ENCODE results near the gene BBS4. TPM values are rescaled to one million over a fixed set of nuclear protein-coding genes. Genes with fewer than 3 reads are reported as not detected.

BBS4 gene
- total and polyA plus RNA-seq, 10 donors: 7.5 to 20.7 (median 13.4) TPM

GRCh38 chr15:72785432-72785831, 99.4 kb downstream of the BBS4 start:
- intact Hi-C loops (cut with DNase I; ENCODE audit: low total_unique reads): no loop called here
- Histone ChIP-seq H3K4me3 (no peak overlapping the region), H3K27ac (peak overlapping the region in 4 of 8 donors; percentile 96 to 100 (median 98)), H3K36me3 (peaks cover 0 to 17% (median 4%) of the 10 kb centered on the region in 6 donors), H3K27me3 (replicated peaks in 1 of 7) (no peaks in the 10 kb centered on the region), H3K9me3 (no peaks in the 10 kb centered on the region), H3K4me1 (peaks cover 7 to 54% (median 36%) of the 10 kb centered on the region in 6 donors)
- TF ChIP-seq, protein P1, sequence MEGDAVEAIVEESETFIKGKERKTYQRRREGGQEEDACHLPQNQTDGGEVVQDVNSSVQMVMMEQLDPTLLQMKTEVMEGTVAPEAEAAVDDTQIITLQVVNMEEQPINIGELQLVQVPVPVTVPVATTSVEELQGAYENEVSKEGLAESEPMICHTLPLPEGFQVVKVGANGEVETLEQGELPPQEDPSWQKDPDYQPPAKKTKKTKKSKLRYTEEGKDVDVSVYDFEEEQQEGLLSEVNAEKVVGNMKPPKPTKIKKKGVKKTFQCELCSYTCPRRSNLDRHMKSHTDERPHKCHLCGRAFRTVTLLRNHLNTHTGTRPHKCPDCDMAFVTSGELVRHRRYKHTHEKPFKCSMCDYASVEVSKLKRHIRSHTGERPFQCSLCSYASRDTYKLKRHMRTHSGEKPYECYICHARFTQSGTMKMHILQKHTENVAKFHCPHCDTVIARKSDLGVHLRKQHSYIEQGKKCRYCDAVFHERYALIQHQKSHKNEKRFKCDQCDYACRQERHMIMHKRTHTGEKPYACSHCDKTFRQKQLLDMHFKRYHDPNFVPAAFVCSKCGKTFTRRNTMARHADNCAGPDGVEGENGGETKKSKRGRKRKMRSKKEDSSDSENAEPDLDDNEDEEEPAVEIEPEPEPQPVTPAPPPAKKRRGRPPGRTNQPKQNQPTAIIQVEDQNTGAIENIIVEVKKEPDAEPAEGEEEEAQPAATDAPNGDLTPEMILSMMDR (IDR thresholded peaks at IDR 0.05 in 8 of 11, conservative IDR thresholded peaks at IDR 0.05 in 3 of 11): no peak
- TF ChIP-seq POLR2AphosphoS5 (IDR thresholded peaks at IDR 0.05) (no peak), POLR2A (IDR thresholded peaks at IDR 0.05) (no peak)
- DNase-seq: no peak
- WGBS, 5 donors: 63 to 78% (median 70%) methylated on average over 4 of the region's 4 CpGs

DNA sequence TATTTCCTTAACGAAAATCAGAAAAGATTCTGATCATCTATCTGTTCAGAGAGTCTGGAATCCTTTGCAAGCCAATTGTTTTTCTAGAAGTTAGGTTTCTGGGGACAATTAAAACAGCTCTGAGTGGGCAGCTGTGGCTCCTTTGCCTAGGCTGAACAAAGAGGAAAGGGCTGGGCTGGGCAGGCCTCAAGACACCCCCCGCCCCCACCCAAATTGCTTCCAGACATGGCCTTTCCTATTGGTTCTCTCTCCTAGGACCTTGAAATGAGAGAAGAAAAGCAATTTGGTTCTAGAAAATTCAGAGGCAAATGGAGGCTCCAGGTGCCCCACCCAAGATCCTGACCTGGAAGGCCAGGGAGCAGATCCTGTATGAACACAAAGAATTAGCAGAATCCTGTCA, 99.8 kb downstream of the BBS4 start:
- DNase-seq: no peak
- Histone ChIP-seq H3K27me3 (replicated peaks in 1 of 7) (no peaks in the 10 kb centered on the region), H3K4me1 (peaks cover 7 to 50% (median 33%) of the 10 kb centered on the region in 6 donors), H3K9me3 (no peaks in the 10 kb centered on the region), H3K36me3 (peaks cover 0 to 13% (median 1%) of the 10 kb centered on the region in 6 donors), H3K4me3 (no peak overlapping the region), H3K27ac (peak overlapping the region in 3 of 8 donors; percentile 22 to 100 (median 96))
- intact Hi-C loops (cut with DNase I; ENCODE audit: low total_unique reads): no loop called here
- TF ChIP-seq POLR2AphosphoS5 (IDR thresholded peaks at IDR 0.05): no peak
- TF ChIP-seq, protein P1 (IDR thresholded peaks at IDR 0.05 in 8 of 11, conservative IDR thresholded peaks at IDR 0.05 in 3 of 11): no peak
- 88 to 100% (median 91%) methylated on average over 2 of the region's 2 CpGs for WGBS, 5 donors

- peaks cover 0 to 9% (median 0%) of the 10 kb centered on the region in 6 donors for H3K36me3 ChIP-seq
- WGBS, 5 donors: 89 to 98% (median 92%) methylated on average over 4 of the region's 4 CpGs
- no peak for TF ChIP-seq POLR2A (IDR thresholded peaks at IDR 0.05)
- no peak for TF ChIP-seq POLR2AphosphoS5 (IDR thresholded peaks at IDR 0.05)
- TF ChIP-seq, protein P1 (IDR thresholded peaks at IDR 0.05 in 8 of 11, conservative IDR thresholded peaks at IDR 0.05 in 3 of 11): no peak
- peak overlapping the region in 1 of 8 donors; percentile 100 for H3K27ac ChIP-seq
- no peaks in the 10 kb centered on the region for H3K27me3 ChIP-seq (replicated peaks in 1 of 7)
- no peak overlapping the region for H3K4me3 ChIP-seq
- peaks cover 7 to 46% (median 29%) of the 10 kb centered on the region in 6 donors for H3K4me1 ChIP-seq
- DNase-seq: no peak
- intact Hi-C loops (cut with DNase I; ENCODE audit: low total_unique reads): no loop called here
- H3K9me3 ChIP-seq: no peaks in the 10 kb centered on the region
These were observed 100.2 kb downstream of the BBS4 start for GRCh38 chr15:72786242-72786641.

DNA sequence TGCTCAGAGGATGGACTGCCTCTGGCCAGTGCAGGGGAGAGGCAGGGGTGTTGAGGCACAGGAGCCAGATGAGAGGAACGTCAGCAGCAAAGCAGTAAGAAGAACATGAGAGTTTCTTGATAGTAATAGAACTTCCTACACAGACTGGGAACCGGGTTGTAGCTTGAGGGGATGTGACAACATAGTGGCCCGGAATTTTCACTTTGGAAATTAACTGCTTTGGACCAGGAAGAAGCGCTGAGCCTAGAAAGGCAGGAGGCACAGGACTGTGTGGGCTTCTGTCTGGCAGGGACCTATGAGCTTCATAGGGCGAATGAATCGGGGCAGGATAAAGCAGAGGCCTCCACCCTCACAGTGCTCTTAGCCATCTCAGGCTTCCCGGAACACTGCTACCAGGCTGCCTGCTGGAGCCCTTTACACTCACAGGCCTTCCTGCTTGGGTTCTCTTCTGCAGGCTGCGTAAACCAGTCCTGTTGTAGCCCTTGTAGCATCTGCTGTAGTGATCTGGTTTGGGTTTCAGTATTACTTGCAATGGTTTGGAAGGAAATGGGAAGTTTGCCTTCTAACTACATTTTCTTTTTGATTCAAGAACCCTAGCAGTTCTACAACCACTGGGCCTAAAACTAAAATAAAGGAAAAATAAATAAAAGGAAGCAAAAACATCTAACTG, 100.8 kb downstream of the BBS4 start:
- TF ChIP-seq, protein P1 (IDR thresholded peaks at IDR 0.05 in 8 of 11, conservative IDR thresholded peaks at IDR 0.05 in 3 of 11): no peak
- no peak for TF ChIP-seq POLR2A (IDR thresholded peaks at IDR 0.05)
- no peak for TF ChIP-seq POLR2AphosphoS5 (IDR thresholded peaks at IDR 0.05)
- 72 to 89% (median 87%) methylated on average over 8 of the region's 8 CpGs for WGBS, 5 donors
- H3K9me3 ChIP-seq: no peaks in the 10 kb centered on the region

More for the DNA sequence above, 100.8 kb downstream of the BBS4 start:
- Histone ChIP-seq H3K27me3 (replicated peaks in 1 of 7) (no peaks in the 10 kb centered on the region), H3K4me3 (no peak overlapping the region), H3K4me1 (peaks cover 5 to 41% (median 24%) of the 10 kb centered on the region in 6 donors), H3K27ac (peak overlapping the region in 3 of 8 donors; percentile 2 to 11 (median 8)), H3K36me3 (peaks cover 0 to 4% (median 0%) of the 10 kb centered on the region in 6 donors)
- no peak for DNase-seq
- intact Hi-C loops (cut with DNase I; ENCODE audit: low total_unique reads): no loop called here
